GM10847 (cell line): Measurements from ENCODE around the gene MACROD2.

Experiments used
- POLR2A ChIP-seq: IDR thresholded peaks from 2 replicates; pipeline ENCODE4 v1.6.1; 2011; ENCODE audit not compliant: insufficient read length; ENCODE audit errors: extremely low read depth

MACROD2 gene

DNA sequence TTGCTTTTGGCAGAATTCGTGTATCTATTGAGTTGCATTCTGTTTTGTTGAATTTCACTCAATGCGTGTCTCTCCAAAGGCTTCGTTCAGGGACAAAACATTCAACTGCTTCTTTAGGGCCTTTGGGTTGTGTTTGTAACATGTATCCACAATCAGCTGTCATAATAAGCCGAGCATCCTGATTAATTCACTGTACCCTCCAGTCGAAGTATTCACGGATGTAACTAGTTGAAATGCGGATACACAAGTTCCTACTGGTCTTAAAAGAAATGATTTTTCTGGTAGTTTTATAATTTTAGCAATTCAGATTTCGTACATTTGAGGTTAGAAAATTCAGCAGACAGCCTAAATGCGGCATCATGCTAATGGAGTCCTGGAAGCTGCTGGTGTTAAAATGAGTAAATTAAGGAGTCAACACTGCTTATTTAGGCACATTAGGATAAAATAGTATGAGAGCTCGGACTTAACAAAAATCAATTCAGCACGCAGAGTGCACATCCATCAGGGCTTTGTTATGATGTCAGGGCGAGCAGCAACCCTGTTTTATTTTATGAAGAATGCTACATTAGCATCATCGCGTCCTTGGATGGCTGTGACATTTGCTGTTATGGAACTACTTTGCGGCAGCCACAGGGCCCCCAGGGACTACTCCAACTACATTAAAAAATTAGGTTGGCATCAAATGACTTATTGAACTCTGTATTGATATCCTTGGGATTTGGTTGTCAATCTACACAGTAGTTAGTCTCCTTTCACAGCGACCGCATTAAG is 831.4 kb downstream of the MACROD2 start:
- TF ChIP-seq POLR2A, result no peak

DNA sequence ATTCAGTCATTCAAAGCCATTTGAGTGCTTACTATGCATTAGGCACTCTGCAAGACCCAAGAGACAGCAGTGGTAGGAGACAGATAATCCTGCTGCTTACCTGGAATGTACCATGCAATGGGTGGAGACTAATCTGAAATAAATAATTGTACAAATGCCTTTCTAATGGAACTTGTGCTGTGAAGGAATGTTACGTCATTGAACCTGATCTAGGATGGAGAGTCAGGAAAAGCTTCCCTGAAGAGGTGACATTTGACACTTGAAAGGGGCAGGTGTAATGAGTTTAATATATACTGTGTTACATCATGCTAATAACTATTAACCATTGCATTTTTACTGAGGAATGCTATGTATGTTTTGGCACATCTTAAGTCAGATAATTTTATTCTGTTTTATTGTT is 833.1 kb downstream of the MACROD2 start:
- TF ChIP-seq POLR2A, result no peak

DNA sequence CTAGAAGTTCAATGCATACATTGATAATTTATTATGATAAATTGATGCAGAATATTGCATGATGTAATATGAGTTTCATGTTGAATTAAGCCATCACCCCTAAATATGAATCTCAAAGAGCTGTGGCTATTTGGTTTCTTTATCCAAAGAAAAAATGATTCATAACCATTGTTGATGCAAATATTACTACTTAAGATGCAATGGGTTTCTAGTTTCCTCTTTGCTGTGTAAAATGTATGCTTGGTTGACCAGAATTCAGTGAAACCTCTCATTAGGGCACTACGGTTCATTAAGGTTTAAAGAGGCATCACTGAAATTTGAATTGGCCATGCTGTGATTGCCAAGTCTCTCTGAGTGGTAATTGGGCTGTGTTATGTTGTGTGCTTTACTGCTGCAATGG is 834.6 kb downstream of the MACROD2 start:
- TF ChIP-seq POLR2A, result no peak

DNA sequence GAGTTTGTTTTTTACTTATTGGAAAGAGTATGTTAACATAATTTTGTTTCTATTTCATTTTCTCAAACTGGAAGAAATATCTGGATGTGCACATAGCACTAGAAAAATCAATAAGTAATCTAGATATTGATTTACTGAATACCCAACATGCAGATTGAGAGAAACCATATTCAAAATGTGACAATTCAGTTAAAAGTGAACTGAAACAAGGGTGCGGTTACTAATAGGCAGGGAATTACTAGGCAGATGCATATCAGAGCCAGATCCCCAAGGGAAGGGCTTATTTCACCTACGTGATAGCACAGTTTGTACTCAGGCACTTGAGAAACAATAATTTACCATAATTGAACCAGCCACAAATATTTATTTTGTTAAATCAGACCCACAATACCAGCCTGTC is 835.1 kb downstream of the MACROD2 start:
- no peak for TF ChIP-seq POLR2A

DNA sequence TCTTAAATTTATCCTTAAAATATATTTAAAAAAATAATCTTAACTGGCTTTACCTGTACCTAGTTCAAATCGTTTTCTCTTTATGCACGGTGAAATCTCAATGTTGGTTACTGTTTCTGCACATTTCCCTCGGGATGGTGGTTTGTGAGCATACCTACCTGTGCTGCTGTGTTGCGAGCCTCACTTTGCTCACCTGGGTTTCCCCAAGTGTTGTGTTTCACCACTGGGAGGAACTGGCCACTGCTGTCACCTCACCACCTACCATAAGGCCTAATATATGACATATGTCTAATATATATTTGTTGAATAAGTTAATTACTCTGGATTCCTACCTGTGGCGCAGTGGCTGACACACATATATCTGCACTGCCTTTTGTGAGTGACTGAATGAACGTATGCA is 835.6 kb downstream of the MACROD2 start:
- no peak for TF ChIP-seq POLR2A

DNA sequence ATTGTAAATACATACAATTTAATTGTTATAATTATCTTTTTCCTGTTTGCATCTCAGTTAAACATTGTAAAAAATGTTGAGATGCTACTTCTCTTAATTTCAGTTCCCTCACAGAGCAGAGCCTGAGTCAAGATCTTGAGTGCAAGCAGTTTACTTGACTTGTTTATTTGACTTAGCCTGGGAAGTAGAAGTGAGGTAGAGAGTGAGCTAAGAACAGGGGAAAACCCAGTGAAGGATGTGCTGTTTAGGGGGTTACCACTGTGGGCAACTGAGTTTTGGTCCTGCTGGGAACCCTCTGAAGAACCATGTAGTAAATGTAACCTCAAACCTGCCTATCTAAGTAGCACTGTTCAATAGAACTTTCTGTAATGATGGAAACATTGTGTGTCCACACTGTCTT is 837.3 kb downstream of the MACROD2 start:
- no peak for TF ChIP-seq POLR2A

DNA sequence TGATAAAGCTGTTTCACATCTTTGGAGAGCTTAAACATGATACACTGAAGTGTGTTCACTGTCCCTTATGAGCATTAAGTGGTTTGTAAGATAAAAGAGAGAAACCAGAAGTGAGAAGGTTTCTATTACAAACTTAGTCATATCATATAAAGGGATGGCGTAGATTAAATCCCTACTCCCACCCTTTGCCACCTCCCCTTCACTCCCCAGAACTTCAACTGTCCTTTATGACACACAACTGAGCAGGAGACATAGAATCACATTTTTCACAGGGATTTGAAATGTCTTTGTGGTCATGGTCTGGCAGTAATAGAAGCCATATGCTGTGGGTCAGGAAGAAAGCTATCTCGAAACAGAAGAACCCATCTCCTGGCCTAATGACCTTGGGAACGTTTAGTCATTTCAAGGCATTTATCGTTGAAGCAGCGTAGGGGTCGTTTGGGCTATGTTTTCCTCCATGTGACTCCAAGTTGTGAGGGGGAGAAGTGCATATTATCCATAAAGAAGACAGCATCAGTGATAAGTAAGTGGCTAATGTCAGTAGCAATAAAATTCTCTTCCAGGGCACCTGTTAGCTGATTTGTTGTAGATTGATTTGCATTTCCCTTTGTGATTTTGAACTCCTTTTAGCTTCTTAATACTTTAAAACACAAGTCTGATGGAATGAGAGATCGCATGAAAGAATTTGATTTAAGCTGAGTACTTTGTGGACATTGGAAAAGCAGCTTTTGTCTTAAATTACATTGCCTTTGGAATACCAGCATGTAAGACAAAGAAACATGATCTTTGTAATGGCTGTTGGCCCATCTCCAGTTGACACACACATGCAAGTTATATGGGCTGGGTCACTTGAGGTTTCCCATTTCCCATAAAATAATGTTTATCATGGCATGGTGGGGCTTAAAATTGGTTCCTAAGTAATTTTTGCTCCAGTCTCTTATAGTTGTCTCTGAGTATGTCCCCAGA is 843.6 kb downstream of the MACROD2 start:
- TF ChIP-seq POLR2A, result no peak

DNA sequence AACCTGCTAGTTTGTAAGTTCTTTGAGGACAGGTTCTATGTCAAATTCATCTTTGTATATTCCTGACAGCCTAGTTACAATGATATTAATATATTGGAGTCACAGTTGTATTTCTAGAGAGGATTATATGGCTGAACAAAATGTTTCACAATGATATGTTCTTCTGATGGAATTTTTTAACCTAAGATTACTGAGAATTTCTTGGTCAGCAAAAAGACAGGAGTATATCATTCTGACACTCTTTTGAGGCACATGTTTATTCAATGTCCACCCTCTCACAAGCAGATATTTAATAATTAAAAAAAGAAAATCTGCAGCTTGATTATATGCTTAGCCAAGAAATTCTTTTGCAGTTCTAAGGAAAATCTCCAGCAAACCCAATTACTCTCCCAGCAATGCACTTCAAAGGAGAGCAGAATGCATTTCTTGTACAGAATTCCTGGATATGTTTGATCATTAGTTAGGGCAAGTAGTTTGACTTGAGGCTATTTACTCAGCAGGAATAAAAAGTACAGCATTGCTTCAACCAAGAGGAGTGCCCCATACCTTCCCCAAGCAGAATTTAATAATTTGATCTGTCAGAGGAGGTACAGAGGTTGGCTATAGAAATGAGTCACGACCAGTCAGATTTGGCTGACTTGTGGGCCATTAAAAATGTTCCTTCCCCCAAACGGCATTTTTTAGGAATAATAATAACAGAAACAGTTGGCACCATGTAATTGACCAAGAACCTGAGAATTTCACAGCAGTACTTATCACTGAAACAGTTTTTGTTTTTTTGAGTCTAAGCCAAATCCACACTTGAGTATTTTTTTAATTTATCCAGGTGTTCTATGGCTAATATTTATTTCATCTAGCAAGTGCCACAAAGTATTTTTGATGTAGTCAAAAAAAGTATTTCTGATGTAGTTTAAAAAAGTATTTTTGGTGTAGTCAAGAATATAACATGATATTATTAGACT is 850.2 kb downstream of the MACROD2 start:
- no peak for TF ChIP-seq POLR2A

DNA sequence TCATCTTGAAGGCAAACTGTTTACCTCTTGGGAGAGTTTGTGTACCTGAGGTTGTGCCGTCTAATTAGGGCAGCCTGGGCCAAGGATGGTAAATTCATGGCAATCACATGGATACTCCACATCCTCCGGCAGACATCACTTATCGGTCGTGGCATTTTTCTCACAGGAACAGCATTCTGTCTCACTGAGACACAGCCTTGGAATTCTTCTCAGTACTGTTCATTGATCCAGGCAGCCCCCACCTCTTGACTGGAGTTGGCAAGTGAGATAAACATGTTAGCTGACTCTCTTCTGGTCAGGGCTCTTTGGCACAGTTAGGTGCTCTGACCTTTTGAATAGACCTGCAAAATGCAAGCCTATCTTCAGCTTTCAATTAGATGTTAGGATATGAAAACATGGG is 853.5 kb downstream of the MACROD2 start:
- TF ChIP-seq POLR2A, result no peak

DNA sequence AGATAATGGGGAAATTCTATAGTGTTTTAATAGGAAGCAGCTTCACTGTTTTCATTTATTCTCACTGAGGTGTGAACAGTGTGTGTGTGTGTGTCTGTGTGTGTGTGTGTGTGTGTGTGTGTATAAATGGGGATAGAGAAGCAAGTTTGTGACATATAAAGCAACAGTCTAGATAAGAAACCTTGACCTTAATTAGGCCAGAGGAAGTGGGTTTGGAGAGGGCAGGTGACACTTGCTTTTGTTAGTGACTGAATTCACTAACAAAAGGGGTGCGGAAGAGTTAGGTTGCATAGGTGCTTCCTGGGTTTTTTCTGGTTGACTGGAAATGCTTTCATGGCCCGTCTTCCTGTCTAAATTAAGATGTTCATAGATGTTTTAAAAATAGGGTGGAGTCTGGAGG is 857.8 kb downstream of the MACROD2 start:
- no peak for TF ChIP-seq POLR2A

DNA sequence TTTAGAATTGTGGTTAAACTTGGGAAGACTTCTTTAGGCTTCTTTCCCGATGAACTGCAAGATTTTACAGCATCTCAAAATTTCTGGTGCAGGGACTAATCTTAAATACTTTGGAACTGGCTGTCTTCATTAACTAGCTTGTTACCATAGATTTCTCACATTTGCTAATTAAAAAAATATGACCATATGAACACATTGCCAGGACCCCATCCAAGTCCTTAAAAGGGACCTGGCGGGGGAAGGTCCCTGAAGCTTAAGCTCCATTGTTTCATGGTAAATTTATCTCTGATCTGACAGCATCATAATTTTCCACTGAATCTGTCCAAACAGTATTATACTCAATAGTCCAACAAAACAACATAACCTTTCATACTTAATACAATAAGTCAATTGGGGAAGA is 859.9 kb downstream of the MACROD2 start:
- no peak for TF ChIP-seq POLR2A

DNA sequence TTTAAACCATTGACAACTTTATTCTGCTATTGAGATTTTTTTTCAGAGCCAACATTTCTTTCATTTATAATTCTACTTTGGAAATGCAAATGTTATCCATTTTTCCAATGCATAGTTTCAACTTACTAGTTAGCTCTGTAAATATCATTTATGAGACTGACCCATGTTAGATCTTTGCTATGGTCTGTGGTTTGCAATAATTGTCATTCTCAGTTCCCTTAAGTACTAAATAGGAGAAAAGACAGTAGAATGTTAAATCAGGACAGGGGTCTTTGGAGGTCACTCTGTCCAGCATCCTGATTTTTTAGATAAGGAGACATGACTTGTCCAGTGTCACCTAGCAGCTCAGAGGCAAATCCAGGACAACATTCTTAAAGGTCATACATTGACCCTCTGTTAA is 864.3 kb downstream of the MACROD2 start:
- no peak for TF ChIP-seq POLR2A

DNA sequence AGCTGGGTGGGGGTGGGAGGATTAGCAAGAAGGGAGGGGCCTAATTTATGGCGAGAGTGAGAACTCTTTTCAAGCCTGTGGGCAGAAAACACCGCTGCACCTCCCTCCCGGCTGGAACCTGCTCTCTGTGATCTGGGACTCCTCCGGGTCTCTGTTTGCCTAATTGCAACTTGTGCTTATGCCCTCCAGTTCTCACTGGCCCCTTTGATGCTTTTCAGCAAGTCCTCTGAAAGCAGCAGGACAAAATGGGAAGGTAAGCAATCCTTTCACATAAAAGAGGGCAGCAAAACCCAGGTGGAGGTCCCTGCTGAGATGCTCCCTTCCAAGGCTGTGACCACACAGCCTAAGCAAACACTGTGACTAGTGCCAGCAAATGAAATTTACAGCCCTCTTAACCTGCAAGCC is 865.1 kb downstream of the MACROD2 start:
- TF ChIP-seq POLR2A, result no peak

DNA sequence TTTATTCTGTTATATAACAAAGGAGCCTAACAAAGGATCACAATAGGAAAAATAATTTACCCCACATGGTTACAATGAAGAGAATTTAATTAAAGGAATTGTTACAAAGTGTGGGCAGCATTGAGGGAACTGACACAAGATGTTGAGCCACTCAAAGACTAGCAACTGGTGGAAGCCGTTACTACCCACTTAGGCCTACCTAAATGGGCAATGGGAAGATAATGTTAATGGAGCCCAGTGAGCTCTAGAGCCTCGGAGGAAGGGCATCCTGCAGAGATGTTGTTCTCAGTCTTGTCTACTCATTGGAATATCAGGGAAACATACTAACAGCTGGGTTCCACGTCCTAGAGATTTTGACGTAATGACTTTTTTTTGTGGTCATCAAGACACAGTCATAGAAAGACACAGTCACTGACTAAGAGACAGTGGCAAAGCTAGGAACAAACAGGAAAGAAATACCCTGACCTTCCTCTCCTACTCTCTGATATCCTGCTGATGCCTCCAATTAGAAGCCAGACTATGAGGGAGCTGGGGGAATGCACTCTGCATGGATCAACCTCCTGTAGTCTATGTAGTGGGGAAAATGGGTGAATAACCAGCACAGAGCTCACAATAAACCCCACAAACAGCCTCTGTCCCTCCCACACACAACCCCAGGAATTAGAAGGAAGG is 865.8 kb downstream of the MACROD2 start:
- TF ChIP-seq POLR2A, result no peak

DNA sequence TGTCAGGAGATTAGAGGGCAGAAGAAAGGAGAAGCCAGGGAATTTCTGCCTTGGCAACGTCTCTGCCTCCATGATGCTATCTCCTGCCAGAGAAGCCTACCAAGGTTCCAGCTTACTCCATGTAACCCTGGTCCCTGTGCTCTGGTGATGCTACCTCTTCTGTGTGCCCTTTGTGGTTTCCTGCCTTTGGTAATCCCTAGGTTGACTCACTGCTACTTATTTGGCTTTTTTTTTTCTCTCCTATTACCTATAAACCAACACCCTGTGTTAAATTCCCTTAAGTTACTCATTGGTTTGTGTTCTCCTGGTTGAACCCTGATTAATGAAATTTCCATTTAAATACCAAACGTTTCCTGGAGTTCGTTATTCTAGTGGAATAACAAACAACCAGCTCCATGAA is 869.9 kb downstream of the MACROD2 start:
- no peak for TF ChIP-seq POLR2A
